KOPT-K1 (cell line): Measurements from ENCODE around the gene PEDS1.
"Not testable (repeated sequence)": the region's sequence is repeated elsewhere in the genome, so short reads cannot be mapped to it uniquely, and the experiment has no call there.

Experiments used
- H3K27ac ChIP-seq: fragments of 200-600 bp; sonication (generic); 2 replicates; pipeline ENCODE4 v1.5.1; 2016; ENCODE audit warnings: antibody characterized with exemption, mild to moderate bottlenecking, low read depth, low read length; ENCODE audit not compliant: poor library complexity, severe bottlenecking
- H3K36me3 ChIP-seq: fragments of 200-600 bp; sonication (generic); 2 replicates; pipeline ENCODE4 v1.5.1; 2017; ENCODE audit warnings: antibody characterized with exemption, mild to moderate bottlenecking, low read length, moderate library complexity; ENCODE audit not compliant: insufficient read depth
- H3K9me3 ChIP-seq: fragments of 200-600 bp; sonication (generic); 2 replicates; pipeline ENCODE4 v1.5.1; 2017; ENCODE audit warnings: antibody characterized with exemption, low read length, mild to moderate bottlenecking; ENCODE audit not compliant: insufficient read depth, poor library complexity, severe bottlenecking

Gene PEDS1

GRCh38 chr20:50182346-50182745, 28.8 kb upstream of the PEDS1 start:
- Histone ChIP-seq H3K9me3 (no peaks in the 10 kb centered on the region), H3K27ac (no peak overlapping the region), H3K36me3 (no peaks in the 10 kb centered on the region)

GRCh38 chr20:50181344-50181743, 27.8 kb upstream of the PEDS1 start:
- H3K9me3 ChIP-seq = no peaks in the 10 kb centered on the region
- no peaks in the 10 kb centered on the region for H3K36me3 ChIP-seq
- H3K27ac ChIP-seq = no peak overlapping the region

- not testable (repeated sequence) for H3K36me3 ChIP-seq, H3K9me3 ChIP-seq, H3K27ac ChIP-seq
Observed at GRCh38 chr20:50178672-50179071, 25.1 kb upstream of the PEDS1 start.

GRCh38 chr20:50175938-50176933, 22.7 kb upstream of the PEDS1 start:
- Histone ChIP-seq H3K36me3 (no peaks in the 10 kb centered on the region), H3K9me3 (no peaks in the 10 kb centered on the region), H3K27ac (no peak overlapping the region)

- H3K36me3 ChIP-seq = no peaks in the 10 kb centered on the region
- no peak overlapping the region for H3K27ac ChIP-seq
- H3K9me3 ChIP-seq = no peaks in the 10 kb centered on the region
Observed at GRCh38 chr20:50174456-50174855, 20.9 kb upstream of the PEDS1 start.

GRCh38 chr20:50172347-50173013, 19.0 kb upstream of the PEDS1 start:
- Histone ChIP-seq H3K9me3 (no peaks in the 10 kb centered on the region), H3K27ac (no peak overlapping the region), H3K36me3 (no peaks in the 10 kb centered on the region)

- Histone ChIP-seq H3K36me3 (no peaks in the 10 kb centered on the region), H3K27ac (no peak overlapping the region), H3K9me3 (no peaks in the 10 kb centered on the region)
Observed at GRCh38 chr20:50170549-50171220, 17.2 kb upstream of the PEDS1 start.

- no peaks in the 10 kb centered on the region for H3K9me3 ChIP-seq
- no peaks in the 10 kb centered on the region for H3K36me3 ChIP-seq
Observed at GRCh38 chr20:50169329-50169823, 15.9 kb upstream of the PEDS1 start.

GRCh38 chr20:50165684-50166554, 12.4 kb upstream of the PEDS1 start:
- no peaks in the 10 kb centered on the region for H3K9me3 ChIP-seq
- no peak overlapping the region for H3K27ac ChIP-seq
- H3K36me3 ChIP-seq = no peaks in the 10 kb centered on the region

More at GRCh38 chr20:50169329-50169823, 15.9 kb upstream of the PEDS1 start:
- H3K27ac ChIP-seq = no peak overlapping the region

GRCh38 chr20:50163570-50164317, 10.2 kb upstream of the PEDS1 start:
- no peaks in the 10 kb centered on the region for H3K9me3 ChIP-seq
- no peaks in the 10 kb centered on the region for H3K36me3 ChIP-seq
- no peak overlapping the region for H3K27ac ChIP-seq

- H3K9me3 ChIP-seq, H3K27ac ChIP-seq, H3K36me3 ChIP-seq: not testable (repeated sequence)
Observed at GRCh38 chr20:50161494-50161893, 8.0 kb upstream of the PEDS1 start.

GRCh38 chr20:50153153-50153499, 397 bp downstream of the PEDS1 start:
- Histone ChIP-seq H3K36me3 (peaks cover 27% of the 10 kb centered on the region; the same call in 1 of the 2 replicates), H3K9me3 (no peaks in the 10 kb centered on the region), H3K27ac (peak overlapping the region; percentile 75)

GRCh38 chr20:50152394-50153152, 950 bp downstream of the PEDS1 start:
- no peaks in the 10 kb centered on the region for H3K9me3 ChIP-seq
- H3K27ac ChIP-seq = peak overlapping the region; percentile 75
- H3K36me3 ChIP-seq = peaks cover 32% of the 10 kb centered on the region; the same call in 1 of the 2 replicates
